Lower leg skin (tissue), 3 donors: ENCODE data around the gene LYG2.

Source experiments
- CTCF ChIP-seq, 3 donors: fragments of 450-650 bp; IDR thresholded peaks; one replicate each; pipeline ENCODE4 v1.5.1; 2016; ENCODE audit warnings: antibody characterized with exemption in 3 of 3, mild to moderate bottlenecking in 3 of 3, moderate library complexity in 2 of 3
- POLR2A ChIP-seq, 2 donors: fragments of 450-650 bp; IDR thresholded peaks; one replicate each; pipeline ENCODE4 v1.6.1; 2016 to 2017; ENCODE audit warnings: antibody characterized with exemption in 2 of 2, mild to moderate bottlenecking in 1 of 2, moderate library complexity in 1 of 2

DNA sequence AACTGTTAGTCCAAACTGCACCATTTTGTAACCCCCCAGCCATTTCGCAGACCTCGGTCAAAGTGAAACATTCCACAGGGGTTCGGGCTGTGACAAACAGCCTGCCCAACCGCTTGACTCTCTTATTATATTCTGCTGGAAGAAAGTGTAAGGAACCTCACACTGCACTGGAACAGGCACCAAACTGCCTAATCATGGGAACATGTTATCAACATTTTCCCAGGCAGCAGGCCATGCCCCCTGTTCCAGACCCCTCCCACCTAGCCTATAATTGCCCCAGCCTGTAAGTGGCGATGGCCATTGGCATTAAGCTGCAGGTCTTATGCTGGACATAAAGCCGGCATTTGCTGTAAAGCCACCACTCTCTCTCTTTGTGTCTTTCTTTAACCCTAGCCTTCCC is 16.9 kb downstream of the LYG2 start:
- TF ChIP-seq CTCF (IDR thresholded peaks at IDR 0.05) (no peak), POLR2A (IDR thresholded peaks at IDR 0.05) (no peak)
